ENCODE measurements around the gene GNG7. TPM values are rescaled to one million over a fixed set of nuclear protein-coding genes. Genes with fewer than 3 reads are reported as not detected.

Gene GNG7
- total RNA-seq, 1 experiment from 2014 or later: 9.6 TPM

GRCh38 chr19:2653710-2654707 is 48.5 kb downstream of the GNG7 start:
- POLR2A ChIA-PET: interaction anchor here (0.8 kb wide), 1 partner anchor 66 kb away, joined by 3 read pairs; no protein-coding TSS in a partner anchor
- H3K9me3 Mint-ChIP-seq: no peaks in the 10 kb centered on the region
- no peaks in the 10 kb centered on the region for H3K36me3 Mint-ChIP-seq
- H3K4me3 Mint-ChIP-seq: peak overlapping the region; percentile 56
- H3K27me3 Mint-ChIP-seq (ENCODE audit: low read depth): no peaks in the 10 kb centered on the region
- TF ChIP-seq PRDM15 (CRISPR knock-in tag; IDR thresholded peaks at IDR 0.05): no peak
- TF ChIP-seq ERG (CRISPR knock-in tag; IDR thresholded peaks at IDR 0.05): no peak
- ATAC-seq (peak; percentile 71), DNase-seq (ENCODE audit: low spot score) (peak; percentile 63)
- peaks cover 9% of the 10 kb centered on the region for H3K4me1 Mint-ChIP-seq
- CTCF ChIA-PET: interaction anchor here (0.7 to 2.3 kb wide), 7 partner anchors 17 to 297 kb away, joined by 3 to 16 read pairs (median 4); partner anchors contain the start of gene ZNF555
- no peak overlapping the region for H3K27ac Mint-ChIP-seq

- POLR2A ChIA-PET: interaction anchor here (0.8 kb wide), 1 partner anchor 67 kb away, joined by 3 read pairs; no protein-coding TSS in a partner anchor
- ATAC-seq: no peak
- no peak overlapping the region for H3K27ac Mint-ChIP-seq
Observed at GRCh38 chr19:2653218-2653617, 49.3 kb downstream of the GNG7 start.

GRCh38 chr19:2652504-2653099 is 49.9 kb downstream of the GNG7 start:
- ATAC-seq: no peak
- no peak for DNase-seq (ENCODE audit: low spot score)
- no peaks in the 10 kb centered on the region for H3K9me3 Mint-ChIP-seq
- H3K4me3 Mint-ChIP-seq: no peak overlapping the region
- H3K27ac Mint-ChIP-seq: no peak overlapping the region
- no peaks in the 10 kb centered on the region for H3K36me3 Mint-ChIP-seq
- H3K4me1 Mint-ChIP-seq: peaks cover 9% of the 10 kb centered on the region
- CTCF ChIA-PET: interaction anchor here (1.0 to 2.3 kb wide), 2 partner anchors 16 to 299 kb away, joined by 3 to 16 read pairs; no protein-coding TSS in a partner anchor
- POLR2A ChIA-PET: no interaction called here
- H3K27me3 Mint-ChIP-seq (ENCODE audit: low read depth): no peaks in the 10 kb centered on the region
- TF ChIP-seq, protein P1, sequence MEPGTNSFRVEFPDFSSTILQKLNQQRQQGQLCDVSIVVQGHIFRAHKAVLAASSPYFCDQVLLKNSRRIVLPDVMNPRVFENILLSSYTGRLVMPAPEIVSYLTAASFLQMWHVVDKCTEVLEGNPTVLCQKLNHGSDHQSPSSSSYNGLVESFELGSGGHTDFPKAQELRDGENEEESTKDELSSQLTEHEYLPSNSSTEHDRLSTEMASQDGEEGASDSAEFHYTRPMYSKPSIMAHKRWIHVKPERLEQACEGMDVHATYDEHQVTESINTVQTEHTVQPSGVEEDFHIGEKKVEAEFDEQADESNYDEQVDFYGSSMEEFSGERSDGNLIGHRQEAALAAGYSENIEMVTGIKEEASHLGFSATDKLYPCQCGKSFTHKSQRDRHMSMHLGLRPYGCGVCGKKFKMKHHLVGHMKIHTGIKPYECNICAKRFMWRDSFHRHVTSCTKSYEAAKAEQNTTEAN (CRISPR knock-in tag; IDR thresholded peaks at IDR 0.05): no peak
- no peak for TF ChIP-seq TEAD4 (CRISPR knock-in tag; IDR thresholded peaks at IDR 0.05)
- TF ChIP-seq, protein P2, sequence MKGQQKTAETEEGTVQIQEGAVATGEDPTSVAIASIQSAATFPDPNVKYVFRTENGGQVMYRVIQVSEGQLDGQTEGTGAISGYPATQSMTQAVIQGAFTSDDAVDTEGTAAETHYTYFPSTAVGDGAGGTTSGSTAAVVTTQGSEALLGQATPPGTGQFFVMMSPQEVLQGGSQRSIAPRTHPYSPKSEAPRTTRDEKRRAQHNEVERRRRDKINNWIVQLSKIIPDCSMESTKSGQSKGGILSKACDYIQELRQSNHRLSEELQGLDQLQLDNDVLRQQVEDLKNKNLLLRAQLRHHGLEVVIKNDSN (CRISPR knock-in tag; IDR thresholded peaks at IDR 0.05): no peak
- TF ChIP-seq ZNF121 (CRISPR knock-in tag; IDR thresholded peaks at IDR 0.05): peak; percentile 89
- TF ChIP-seq JAZF1 (CRISPR knock-in tag; IDR thresholded peaks at IDR 0.05): no peak
- TF ChIP-seq MYBL2 (CRISPR knock-in tag; IDR thresholded peaks at IDR 0.05): no peak
- TF ChIP-seq GTF2I (CRISPR knock-in tag; conservative IDR thresholded peaks at IDR 0.05): 0 out of 2 replicates have a peak, but pooled peaks have one; percentile 43
- no peak for TF ChIP-seq FOXP4 (CRISPR knock-in tag; IDR thresholded peaks at IDR 0.05)

More at GRCh38 chr19:2653218-2653617, 49.3 kb downstream of the GNG7 start:
- Mint-ChIP-seq H3K36me3 (no peaks in the 10 kb centered on the region), H3K9me3 (no peaks in the 10 kb centered on the region), H3K4me3 (no peak overlapping the region), H3K4me1 (peaks cover 9% of the 10 kb centered on the region), H3K27me3 (ENCODE audit: low read depth) (no peaks in the 10 kb centered on the region)
- CTCF ChIA-PET: interaction anchor here (1.0 to 2.3 kb wide), 3 partner anchors 16 to 298 kb away, joined by 3 to 16 read pairs (median 4); no protein-coding TSS in a partner anchor
- TF ChIP-seq CREM (CRISPR knock-in tag; IDR thresholded peaks at IDR 0.05) (no peak), ZBTB21 (CRISPR knock-in tag; IDR thresholded peaks at IDR 0.05; ENCODE audit: borderline replicate concordance) (no peak), PREB (CRISPR knock-in tag; IDR thresholded peaks at IDR 0.05; ENCODE audit: borderline replicate concordance) (no peak), ZNF232 (CRISPR knock-in tag; IDR thresholded peaks at IDR 0.05) (no peak)
- TF ChIP-seq, protein P1 (CRISPR knock-in tag; IDR thresholded peaks at IDR 0.05): no peak
- DNase-seq (ENCODE audit: low spot score): no peak

Data from WTC11 (cell line).